ENCODE measurements around the gene XPO6. TPM values are rescaled to one million over a fixed set of nuclear protein-coding genes. Genes with fewer than 3 reads are reported as not detected.

XPO6 gene
- total RNA-seq, 2 experiments from 2014 or later, result 130 to 167 TPM

- DNase-seq (ENCODE audit: low spot score), result no peak
- Histone ChIP-seq H3K79me2 (ENCODE audit: insufficient read depth, low read depth, low read length) (no peaks in the 10 kb centered on the region), H3K4me1 (ENCODE audit: insufficient read depth, low read length, poor library complexity, severe bottlenecking) (no peaks in the 10 kb centered on the region), H3K4me2 (ENCODE audit: low read length) (no peak overlapping the region), H3K4me3 (ENCODE audit: low read depth, low read length, poor library complexity, severe bottlenecking) (no peak overlapping the region), H3K27ac (ENCODE audit: low read depth, low read length, poor library complexity, severe bottlenecking) (no peak overlapping the region), H3K36me3 (ENCODE audit: insufficient read depth, low read length) (peaks cover 100% of the 10 kb centered on the region), H3K9me2 (ENCODE audit: insufficient read depth, low read length) (no peaks in the 10 kb centered on the region), H2AFZ (ENCODE audit: low read length) (no peak overlapping the region), H3K9me3 (ENCODE audit: low read length) (no peaks in the 10 kb centered on the region), H4K20me1 (ENCODE audit: insufficient read depth, low read length) (no peaks in the 10 kb centered on the region)
- TF ChIP-seq CTCF (conservative IDR thresholded peaks at IDR 0.05; ENCODE audit: low read length) (no peak), EZH2phosphoT487 (IDR thresholded peaks at IDR 0.05; ENCODE audit: borderline replicate concordance, low read depth, low read length) (no peak)
- CTCF ChIA-PET (ENCODE audit: unreplicated experiment), result no interaction called here
- intact Hi-C loops (cut with micrococcal nuclease; ENCODE audit: unreplicated experiment), result no loop called here
- no TSS peak for BruUV-seq (replicated peaks)
- POLR2A ChIA-PET, result no interaction called here
These were observed 107.4 kb downstream of the XPO6 start for GRCh38 chr16:28104404-28104803.

- POLR2A ChIA-PET, result no interaction called here
- CTCF ChIA-PET (ENCODE audit: unreplicated experiment), result no interaction called here
These were observed 108.1 kb downstream of the XPO6 start for GRCh38 chr16:28103516-28104170.

More at GRCh38 chr16:28103516-28104170, 108.1 kb downstream of the XPO6 start:
- H3K9me2 ChIP-seq (ENCODE audit: insufficient read depth, low read length), result no peaks in the 10 kb centered on the region
- no peaks in the 10 kb centered on the region for H3K9me3 ChIP-seq (ENCODE audit: low read length)
- H3K79me2 ChIP-seq (ENCODE audit: insufficient read depth, low read depth, low read length), result no peaks in the 10 kb centered on the region
- no peak overlapping the region for H2AFZ ChIP-seq (ENCODE audit: low read length)
- no peak for TF ChIP-seq CTCF (conservative IDR thresholded peaks at IDR 0.05; ENCODE audit: low read length)
- TF ChIP-seq EZH2phosphoT487 (IDR thresholded peaks at IDR 0.05; ENCODE audit: borderline replicate concordance, low read depth, low read length), result no peak
- no peaks in the 10 kb centered on the region for H3K4me1 ChIP-seq (ENCODE audit: insufficient read depth, low read length, poor library complexity, severe bottlenecking)
- BruUV-seq (replicated peaks), result no TSS peak
- H3K4me2 ChIP-seq (ENCODE audit: low read length), result no peak overlapping the region
- H3K27ac ChIP-seq (ENCODE audit: low read depth, low read length, poor library complexity, severe bottlenecking), result no peak overlapping the region
- H3K36me3 ChIP-seq (ENCODE audit: insufficient read depth, low read length), result peaks cover 100% of the 10 kb centered on the region
- intact Hi-C loops (cut with micrococcal nuclease; ENCODE audit: unreplicated experiment), result no loop called here
- no peaks in the 10 kb centered on the region for H4K20me1 ChIP-seq (ENCODE audit: insufficient read depth, low read length)
- H3K4me3 ChIP-seq (ENCODE audit: low read depth, low read length, poor library complexity, severe bottlenecking), result no peak overlapping the region
- no peak for DNase-seq (ENCODE audit: low spot score)
